Smooth muscle cell of the brain vasculature (primary cell): ENCODE results near the gene ZNF761.
"Not testable (repeated sequence)": the region's sequence is repeated elsewhere in the genome, so short reads cannot be mapped to it uniquely, and the experiment has no call there.

Source experiments
- DNase-seq: peaks from one replicate; pipeline ENCODE4 v3.0.0-alpha.2; 2012; ENCODE audit warnings: low read depth, low spot score

ZNF761 gene

DNA sequence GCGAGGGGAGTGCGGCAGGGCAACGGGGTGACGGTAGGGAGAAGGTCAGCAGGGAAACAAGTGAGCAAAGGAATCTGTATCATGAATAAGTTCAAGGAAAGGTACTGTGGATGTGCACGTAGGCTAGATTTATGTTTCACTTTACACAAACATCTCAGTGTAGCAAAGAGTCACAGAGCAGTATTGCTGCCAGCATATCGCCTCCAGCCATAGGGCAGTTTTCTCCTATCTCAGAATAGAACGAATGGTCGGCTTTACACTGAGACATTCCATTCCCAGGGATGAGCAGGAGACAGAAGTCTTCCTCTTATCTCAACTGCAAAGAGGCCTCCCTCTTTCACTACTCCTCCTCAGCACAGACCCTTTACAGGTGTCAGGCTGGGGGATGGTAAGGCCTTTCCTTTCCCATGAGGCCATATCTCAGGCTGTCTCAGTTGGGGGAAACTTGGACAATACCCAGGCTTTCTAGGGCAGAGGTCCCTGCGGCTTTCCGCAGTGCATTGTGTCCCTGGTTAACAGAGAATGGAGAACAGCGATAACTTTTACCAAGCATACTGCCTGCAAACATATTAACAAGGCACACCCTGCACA, 28.4 kb downstream of the ZNF761 start:
- not testable (repeated sequence) for DNase-seq

DNA sequence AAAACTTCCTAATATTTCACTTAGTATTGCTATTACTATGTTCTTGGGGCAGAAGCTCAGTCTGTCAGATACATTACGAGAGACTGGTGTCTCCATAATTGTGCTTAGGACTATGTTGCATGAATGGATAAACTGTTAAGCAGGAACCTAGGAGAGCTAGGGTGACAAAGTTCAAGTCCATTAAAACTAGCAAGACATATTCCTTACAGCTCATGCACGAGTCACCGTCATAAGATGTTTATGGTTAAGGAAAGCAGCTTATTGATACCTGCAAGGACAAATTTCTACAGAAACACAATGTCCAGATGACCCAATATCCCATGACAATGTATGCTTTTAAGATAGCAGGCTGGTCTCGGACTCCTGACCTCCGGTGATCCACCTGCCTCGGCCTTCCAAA, 30.1 kb downstream of the ZNF761 start:
- DNase-seq = no peak

DNA sequence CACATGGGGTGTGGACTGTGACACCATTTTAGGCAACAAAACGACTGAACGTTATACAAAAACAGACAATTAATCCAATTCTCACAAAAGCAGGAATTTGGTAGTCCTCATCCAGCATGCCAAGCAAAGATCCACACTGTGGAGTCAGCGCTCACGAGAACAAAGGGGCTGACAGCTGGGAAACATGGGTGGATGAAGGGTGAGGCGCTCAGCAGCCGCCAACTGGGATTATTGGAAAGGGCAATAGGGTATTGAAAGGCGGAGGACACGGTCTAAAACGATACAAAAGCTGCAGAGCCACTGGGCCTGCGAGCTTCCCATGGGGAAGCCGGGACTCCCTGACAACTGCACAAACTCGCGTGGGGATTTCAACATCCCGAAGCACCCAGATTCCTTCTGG, 31.1 kb downstream of the ZNF761 start:
- no peak for DNase-seq

DNA sequence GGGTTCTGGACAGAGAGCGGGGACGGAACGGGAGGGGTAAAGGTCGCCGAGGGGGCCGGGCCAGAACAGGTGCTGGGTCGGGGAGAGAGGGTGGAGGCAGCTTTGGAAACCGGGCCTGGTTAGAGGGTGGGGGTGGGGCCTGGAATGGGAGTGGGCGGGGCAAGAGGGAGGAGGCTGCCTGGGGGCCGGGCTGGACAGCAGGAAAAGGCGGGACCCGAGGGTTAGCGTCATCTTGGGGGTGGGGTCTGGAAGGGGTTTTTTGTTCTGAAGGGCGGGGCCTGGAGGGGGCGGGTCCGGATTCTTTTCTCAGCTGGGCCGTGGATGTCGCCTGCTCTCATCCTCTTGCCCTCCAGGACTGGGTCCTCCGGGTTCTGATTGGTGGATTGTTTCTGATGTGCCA, 31.5 kb downstream of the ZNF761 start:
- no peak for DNase-seq

DNA sequence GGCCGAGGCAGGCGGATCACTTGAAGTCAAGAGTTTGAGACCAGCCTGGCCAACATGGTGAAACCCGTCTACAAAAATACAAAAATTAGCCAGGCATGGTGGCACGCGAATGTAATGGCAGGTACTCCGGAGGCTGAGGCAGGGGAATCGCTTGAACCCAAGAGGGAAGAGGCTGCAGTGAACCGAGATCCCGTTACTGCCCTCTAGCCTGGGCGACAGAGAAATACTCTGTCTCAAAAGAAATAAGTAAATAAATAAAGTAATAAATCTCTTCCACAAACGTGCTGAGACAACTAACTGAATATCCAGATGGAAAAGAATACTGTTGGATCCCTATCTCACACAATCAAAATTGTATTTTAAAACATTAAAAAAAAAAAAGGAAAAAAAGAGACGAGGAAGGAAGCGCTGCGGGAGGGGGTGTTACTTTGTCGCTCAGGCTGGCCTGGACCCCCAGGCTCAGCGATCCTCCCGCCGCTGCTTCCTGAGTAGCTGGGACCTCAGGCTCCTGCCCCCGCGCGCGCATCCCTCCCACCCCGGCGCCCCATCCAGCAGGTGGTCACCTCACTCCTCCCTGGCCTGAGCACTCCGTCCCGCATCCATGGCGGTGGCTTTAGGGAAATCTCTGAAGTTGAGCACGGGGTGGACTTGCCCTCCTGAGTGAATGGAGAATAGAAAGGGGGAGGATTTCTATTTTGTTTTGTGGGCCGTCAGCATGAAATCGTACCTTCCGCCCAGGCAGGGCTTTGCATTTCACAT, 35.1 kb downstream of the ZNF761 start:
- DNase-seq = no peak

DNA sequence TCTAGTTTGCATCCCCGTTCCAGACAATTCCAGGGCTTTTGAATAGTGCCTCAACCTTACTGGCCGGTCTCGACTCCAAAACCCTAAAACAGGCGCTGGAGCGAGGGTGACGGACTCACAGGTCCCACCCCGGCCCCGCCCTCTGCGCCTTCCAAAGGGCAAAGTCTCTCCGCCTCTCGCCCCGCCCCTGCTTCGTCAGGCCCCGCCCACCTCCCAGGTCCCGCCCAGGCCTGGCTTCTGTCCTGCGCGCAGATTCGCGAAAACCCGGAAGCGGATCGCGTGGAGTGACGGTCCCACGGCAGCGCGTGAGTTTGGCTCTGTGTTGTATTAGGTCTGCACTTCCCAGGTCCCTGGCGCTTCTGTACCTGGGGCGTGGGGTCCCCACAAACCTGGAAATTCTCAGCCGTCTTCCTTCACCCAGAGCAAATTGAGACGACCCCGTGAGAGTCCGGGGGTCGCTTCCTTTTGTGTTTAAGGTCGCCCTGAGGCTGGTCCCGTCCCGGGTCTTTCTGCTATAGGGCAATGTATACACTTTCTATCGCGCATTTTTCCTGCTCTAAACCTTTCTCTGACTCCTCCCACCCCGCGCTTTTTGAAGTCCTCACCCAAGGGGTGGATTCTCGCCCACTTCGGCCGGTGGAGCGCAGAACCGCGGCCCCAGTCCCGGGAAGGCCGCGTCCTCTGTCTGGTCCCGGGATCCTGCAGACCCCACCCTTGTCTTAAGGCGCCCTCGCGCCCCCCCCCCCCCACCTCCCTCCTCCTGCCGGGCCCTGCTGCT, 35.9 kb downstream of the ZNF761 start, which contains the start of gene ZNF813:
Gene ZNF813, plus strand, starts transcription at position 249 of the 778 bp plus-strand sequence. CDS start 16,090 bp downstream, outside the sequence.
- DNase-seq = peak; percentile 57

DNA sequence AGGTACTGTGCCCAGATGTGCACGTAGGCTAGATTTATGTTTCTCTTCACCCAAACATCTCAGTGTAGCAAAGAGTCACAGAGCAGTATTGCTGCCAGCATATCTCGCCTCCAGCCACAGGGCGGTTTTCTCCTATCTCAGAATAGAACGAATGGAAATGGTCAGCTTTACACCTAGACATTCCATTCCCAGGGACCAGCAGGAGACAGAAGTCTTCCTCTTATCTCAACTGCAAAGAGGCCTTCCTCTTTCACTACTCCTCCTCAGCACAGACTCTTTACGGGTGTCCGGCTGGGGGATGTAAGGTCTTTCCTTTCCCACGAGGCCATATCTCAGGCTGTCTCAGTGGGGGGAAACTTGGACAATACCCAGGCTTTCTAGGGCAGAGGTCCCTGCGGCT, 36.8 kb downstream of the ZNF761 start:
- not testable (repeated sequence) for DNase-seq

DNA sequence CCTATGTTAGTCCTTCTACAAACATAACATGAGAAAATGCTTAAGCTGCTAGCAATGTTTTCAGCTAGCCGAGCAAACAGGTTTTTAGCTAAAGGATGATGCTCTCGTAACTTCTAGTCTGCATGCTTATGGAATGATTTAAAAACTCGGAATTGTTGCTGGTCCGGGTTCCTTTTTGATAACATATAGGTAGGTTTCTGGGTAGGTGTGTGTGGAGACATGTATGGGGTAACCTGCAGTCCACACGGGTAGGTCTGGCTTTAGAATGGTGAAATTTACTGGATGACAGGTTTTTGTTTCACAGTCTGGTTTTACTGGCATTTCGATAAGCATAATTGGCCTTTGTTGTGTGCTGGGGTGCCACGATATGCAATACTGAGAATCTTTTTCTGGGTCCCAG, 40.1 kb downstream of the ZNF761 start:
- DNase-seq = no peak

DNA sequence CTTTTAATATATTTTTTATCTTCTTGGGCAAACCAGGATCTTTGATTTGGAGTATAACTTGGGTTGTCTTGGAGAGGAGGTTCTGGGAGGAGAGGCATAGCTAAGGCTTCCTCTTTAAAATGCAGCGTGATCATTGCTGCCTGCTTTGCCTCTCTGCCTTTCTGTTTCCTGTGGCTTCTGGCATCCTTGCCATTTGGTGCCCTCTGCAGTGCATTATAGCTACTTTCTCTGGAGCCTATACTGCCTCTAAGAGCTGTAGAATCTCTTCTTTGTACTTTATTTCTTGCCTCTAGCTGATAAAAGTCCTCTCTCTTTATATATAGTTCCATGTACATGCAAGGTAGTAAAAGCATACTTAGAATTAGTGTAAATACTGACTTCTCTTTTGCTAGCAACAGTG, 43.0 kb downstream of the ZNF761 start:
- DNase-seq = not testable (repeated sequence)

DNA sequence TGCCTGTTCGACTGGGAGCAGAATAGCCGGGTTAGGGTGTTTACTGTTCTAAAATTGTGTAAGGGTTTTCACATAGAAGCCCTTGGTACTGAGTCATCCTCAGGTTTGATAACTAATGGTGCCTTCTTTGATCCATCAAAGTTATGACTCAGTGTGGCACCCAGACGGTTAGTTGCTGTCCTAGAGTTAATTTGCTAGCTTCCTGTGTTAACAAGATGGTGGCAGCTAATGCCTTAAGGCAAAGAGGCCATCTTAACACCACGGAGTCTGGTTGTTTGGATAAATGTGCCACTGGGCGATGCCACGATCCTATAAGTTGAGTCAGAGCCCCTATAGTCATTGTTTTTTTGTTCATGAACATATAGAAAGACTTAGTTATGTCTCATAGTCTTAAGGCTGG, 43.7 kb downstream of the ZNF761 start:
- not testable (repeated sequence) for DNase-seq

DNA sequence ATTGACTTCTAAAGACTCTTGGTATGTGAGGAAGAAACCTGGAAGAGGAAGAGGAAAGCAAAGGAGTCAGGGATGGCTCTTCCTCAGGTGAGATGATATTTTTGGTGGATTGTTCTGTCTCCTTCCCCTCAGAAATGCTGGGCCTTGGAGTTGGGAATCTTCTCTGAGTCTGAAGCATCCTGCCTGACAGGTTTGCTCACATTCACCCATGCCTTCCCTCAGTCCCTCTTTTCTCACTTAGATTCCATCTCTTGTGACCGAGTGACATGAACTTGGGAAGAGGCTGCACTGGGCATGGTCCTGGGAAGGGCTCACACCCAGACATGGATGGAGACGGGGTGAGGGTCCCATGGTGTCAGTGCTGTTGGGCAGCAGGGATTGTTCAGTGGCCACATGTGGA, 52.0 kb downstream of the ZNF761 start:
- DNase-seq = not testable (repeated sequence)

DNA sequence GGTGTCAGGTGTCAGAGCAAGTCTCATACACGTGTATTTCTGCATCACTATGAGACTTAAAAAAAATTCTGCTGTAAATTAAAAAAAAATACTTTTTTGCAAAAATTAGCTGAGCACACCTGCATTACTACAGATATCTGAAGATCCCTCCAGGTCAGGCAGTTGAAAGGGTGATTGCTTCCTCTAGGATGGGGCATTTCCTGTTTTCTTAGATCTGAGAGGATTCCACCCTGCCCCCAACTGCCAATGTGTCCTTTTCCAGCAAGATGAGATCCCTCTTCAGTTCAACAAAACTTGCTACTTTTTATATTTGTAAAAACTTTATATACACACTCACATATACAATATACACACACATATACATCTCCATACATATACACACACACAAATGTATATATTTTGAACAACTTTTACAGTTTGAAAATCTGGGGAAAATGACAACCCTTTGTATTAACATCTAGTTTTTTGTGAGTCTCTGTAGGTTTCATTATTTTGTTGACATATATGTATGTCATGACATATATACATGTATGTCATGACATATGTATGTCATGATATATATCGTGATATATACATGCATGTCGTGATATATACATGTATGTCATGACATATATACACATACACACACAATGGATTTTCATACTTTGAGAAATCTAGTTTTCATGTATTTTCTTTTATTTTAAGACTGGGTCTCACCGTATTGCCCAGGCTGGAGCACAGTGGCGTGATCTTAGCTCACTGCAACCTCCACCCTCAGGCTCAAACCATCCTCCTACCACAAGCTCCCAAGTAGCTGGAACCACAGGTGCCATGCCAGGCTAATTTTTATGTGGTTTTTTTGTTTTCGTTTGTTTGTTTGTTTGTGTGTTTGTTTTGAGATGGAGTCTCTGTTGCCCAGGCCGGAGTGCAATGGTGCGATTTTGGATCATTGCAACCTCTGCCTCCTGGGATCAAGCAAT, 53.5 kb downstream of the ZNF761 start:
- DNase-seq = no peak

DNA sequence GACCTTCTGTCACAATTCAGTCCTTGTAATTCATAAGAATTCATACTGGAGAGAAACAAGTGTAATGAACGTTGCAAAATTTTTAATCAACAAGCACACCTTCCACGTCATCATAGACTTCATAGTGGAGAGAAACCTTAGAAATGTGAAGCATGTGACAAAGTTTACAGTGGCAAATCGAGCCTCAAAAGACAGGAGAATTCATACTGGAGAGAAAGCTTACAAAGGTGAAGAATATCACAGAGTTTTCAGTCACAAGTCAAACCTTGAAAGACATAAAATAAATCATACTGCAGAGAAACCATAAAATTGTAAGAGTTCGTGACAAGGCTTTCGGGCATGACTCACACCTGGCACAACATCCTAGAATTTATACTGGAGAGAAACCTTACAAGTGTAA, 60.4 kb downstream of the ZNF761 start:
- no peak for DNase-seq

DNA sequence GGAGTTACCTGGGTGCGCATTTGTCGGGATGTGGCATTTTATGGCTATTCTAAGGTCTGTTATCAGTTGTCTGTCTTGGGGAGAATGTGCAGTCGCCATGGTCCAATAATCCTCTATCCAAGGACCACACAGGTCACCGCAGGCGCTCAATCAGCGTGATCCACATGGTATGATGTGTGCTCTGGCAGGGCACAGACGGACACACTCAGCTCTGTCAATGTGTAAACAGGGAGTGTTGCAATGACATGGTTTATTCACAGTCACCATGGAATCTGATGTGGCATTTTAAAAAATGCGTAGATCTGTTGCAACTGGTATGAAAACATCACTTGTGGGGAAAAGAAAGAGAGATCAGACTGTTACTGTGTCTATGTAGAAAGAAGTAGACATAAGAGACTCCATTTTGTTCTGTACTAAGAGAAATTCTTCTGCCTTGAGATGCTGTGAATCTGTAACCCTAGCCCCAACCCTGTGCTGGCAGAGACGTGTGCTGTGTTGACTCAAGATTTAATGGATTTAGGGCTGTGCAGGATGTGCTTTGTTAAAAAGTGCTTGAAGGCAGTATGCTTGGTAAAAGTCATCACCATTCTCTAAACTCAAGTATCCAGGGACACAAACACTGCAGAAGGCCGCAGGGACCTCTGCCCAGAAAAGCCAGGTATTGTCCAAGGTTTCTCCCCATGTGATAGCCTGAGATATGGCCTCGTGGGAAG, 65.7 kb downstream of the ZNF761 start:
- DNase-seq = not testable (repeated sequence)

DNA sequence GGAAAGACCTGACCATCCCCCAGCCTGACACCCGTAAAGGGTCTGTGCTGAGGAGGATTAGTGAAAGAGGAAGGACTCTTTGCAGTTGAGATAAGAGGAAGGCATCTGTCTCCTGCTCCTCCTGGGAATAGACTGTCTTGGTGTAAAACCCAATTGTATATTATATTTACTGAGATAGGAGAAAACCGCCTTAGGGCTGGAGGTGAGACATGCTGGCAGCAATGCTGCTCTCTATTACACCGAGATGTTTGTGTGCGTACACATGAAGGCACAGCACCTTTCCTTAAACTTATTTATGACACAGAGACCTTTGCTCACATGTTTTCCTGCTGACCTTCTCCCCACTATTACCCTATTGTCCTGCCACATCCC, 66.2 kb downstream of the ZNF761 start:
- not testable (repeated sequence) for DNase-seq

DNA sequence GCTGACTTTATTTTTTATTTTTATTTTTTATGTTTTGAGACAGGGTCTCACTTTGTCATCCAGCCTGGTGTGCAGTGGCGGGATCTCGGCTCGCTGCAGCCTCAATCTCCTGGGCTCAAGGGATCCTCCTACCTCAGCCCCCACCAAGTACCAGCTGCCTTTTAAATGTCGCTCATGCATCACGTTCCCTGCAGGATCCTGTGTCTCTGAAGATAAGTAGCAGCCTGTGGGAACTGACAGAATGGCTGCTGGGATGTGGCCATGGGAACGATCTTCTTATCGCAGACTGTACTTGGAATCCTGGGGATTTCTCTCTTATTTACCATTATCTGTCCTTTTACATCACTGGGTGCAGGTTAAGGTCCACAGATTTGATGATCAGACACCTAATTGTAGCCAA, 71.4 kb downstream of the ZNF761 start:
- not testable (repeated sequence) for DNase-seq

DNA sequence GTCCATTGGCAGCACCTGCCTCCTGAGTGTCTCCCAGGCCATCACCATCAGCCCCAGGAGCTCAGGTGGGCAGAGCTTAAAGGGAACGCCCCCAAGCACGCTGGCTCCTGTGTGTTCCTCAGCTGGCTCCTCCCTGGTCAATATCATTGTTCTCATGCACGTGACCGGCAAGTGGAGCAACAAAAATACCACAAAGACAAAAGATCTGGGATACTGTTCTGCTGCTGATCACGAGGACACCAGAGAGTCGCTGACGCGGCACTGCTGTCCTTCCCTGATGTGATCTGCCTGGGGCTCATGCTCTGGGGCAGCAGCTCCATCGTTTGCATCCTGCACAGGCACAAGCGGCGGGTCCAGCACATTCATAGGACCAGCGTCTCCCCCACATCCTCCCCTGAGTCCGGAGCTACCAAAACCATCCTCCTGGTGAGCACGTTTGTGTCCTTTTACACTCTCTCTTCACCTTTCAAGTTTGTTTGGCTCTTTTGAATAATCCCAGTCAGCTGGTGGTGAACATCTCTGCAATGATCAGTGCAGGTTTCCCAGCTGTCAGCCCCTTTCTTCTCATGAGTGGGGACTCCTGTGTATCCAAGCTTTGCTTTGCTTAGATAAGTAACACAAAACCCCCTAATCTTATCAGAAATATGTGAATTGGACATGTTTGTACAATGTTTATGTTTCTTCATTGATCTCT, 72.0 kb downstream of the ZNF761 start:
- DNase-seq = not testable (repeated sequence)

DNA sequence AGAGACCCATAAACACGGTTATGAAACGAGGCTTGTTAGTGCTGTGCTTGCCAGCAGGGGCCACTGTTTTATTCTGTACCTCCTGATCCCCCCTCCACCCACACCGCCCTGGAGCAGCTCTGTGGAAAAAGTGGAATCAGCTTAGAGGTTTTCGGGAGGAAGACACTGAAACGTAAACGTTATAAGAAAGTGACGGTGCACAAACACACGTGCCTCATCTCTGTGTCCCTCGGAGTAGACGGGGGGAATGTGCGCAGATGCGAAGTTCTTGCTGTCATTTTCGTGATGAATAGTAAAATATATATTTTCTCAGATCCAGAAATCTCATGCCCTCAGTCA, 72.5 kb downstream of the ZNF761 start:
- not testable (repeated sequence) for DNase-seq

DNA sequence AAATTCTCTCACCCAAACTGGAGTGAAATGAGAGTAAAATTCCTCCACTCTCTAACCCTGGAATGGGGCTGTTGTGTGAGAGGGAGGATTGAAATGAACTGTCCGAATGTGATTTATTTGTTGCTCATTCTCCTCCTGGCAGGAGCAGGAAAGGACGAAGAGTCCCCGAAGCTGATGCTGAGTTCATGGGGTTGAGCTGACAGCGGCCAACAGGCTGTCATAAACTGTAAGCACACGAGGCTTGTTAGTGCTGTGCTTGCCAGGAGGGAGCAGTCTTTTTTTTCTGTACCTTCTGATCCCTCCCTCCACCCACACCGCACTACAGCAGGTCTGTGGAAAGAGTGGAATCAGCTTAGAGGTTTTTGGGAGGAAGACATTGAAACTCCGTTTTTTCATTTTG, 73.1 kb downstream of the ZNF761 start:
- no peak for DNase-seq

DNA sequence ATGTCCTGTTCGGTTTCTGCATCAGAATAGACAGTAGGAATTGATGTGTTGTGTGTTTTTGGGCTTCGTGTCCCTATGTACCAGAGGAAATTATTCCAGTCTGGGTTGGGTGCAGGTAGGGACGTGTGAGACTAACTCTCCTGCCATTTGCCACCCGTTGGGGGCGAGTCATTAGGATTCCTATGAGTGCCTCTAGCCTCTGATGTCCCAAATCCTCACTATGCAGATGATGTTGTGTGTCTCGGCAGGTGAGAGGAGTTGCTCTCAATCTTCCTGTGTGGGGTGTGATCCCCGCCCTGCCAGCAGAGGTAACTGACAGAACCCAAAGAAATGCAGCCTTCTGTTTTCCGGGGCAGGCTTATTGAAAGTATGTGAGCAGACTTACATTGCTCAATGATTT, 74.9 kb downstream of the ZNF761 start:
- no peak for DNase-seq
